SK-N-SH treated with all-trans-retinoic acid at 6 μM for 48 hours (cell line): ENCODE results near the gene NPFFR2.

ENCODE experiments used
- CSDC2 ChIP-seq: fragments of 250-450 bp; sonication (Bioruptor Pico); IDR thresholded peaks from 2 replicates; pipeline ENCODE4 v1.5.0; 2020; ENCODE audit warnings: mild to moderate bottlenecking, moderate library complexity
- ZFP3 ChIP-seq: fragments of 250-450 bp; sonication (Bioruptor Pico); IDR thresholded peaks from 2 replicates; pipeline ENCODE4 v1.5.0; 2020; ENCODE audit warnings: mild to moderate bottlenecking, moderate library complexity

DNA sequence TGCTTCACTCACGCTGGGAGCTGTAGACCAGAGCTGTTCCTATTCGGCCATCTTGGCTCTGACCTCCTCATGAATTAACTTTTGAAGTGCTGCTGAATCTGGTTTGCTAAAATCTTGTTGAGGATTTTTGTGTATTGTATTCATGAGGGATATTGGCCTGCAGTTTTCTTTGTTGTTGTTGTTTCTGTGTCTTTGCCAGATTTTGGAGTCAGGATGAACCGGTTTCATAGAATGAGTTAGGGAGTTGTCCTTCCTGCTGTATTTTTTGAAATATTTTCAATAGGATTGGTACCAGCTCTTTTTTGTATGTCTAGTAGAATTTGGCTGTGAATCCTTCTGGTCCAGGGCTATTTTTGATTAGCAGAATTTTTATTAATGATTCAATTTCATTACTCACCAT is 138.1 kb downstream of the NPFFR2 start:
- no peak for TF ChIP-seq CSDC2
- TF ChIP-seq ZFP3: no peak
